ENCODE measurements around the gene SELE.

DNA sequence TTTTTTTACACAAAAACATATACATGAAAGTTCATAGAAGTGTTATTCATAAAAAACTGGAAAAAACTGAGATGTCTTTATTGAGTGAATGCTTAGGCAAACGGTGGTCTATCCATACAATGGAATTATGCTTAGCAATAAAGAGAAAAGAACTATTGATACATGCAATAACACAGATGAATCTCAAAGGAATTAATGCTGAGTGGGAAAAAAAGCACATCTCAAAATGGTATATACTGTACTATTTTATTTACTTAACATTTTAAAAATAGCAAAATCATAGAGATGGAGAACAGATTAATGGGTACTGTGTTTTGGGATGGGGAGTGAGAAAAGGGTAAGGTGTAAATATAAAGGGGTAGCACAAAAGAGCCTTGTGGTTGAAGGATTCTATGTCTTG lies 31.0 kb upstream of the SELE start:
- TF ChIP-seq, protein P1, sequence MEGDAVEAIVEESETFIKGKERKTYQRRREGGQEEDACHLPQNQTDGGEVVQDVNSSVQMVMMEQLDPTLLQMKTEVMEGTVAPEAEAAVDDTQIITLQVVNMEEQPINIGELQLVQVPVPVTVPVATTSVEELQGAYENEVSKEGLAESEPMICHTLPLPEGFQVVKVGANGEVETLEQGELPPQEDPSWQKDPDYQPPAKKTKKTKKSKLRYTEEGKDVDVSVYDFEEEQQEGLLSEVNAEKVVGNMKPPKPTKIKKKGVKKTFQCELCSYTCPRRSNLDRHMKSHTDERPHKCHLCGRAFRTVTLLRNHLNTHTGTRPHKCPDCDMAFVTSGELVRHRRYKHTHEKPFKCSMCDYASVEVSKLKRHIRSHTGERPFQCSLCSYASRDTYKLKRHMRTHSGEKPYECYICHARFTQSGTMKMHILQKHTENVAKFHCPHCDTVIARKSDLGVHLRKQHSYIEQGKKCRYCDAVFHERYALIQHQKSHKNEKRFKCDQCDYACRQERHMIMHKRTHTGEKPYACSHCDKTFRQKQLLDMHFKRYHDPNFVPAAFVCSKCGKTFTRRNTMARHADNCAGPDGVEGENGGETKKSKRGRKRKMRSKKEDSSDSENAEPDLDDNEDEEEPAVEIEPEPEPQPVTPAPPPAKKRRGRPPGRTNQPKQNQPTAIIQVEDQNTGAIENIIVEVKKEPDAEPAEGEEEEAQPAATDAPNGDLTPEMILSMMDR (conservative IDR thresholded peaks at IDR 0.05 in 1 of 2, IDR thresholded peaks at IDR 0.05 in 1 of 2; ENCODE audit: low read depth in 1 of 2, low read length in 2 of 2), result no peak
- TF ChIP-seq EZH2 (IDR thresholded peaks at IDR 0.05; ENCODE audit: low read length, missing control alignments), result no peak
